Activated CD8-positive, alpha-beta memory T cell treated with anti-CD3 and anti-CD28 coated beads, Interleukin-2, amount 50 U/mL, for 24 hours (primary cell): ENCODE results near the gene SLC4A5.
"Not testable (repeated sequence)": the region's sequence is repeated elsewhere in the genome, so short reads cannot be mapped to it uniquely, and the experiment has no call there.

Source experiments
- DNase-seq: peaks from one replicate; pipeline ENCODE4 v3.0.0-alpha.2; 2020; ENCODE audit errors: extremely low read depth

SLC4A5 gene

GRCh38 chr2:74264281-74264680 lies 78.9 kb downstream of the SLC4A5 start:
- no peak for DNase-seq

- DNase-seq = no peak
These were observed 80.5 kb downstream of the SLC4A5 start for GRCh38 chr2:74262681-74263080.

- no peak for DNase-seq
These were observed 81.9 kb downstream of the SLC4A5 start for GRCh38 chr2:74261204-74261864.

GRCh38 chr2:74260495-74260894 lies 82.7 kb downstream of the SLC4A5 start:
- DNase-seq = no peak

- DNase-seq = no peak
These were observed 83.5 kb downstream of the SLC4A5 start for GRCh38 chr2:74259733-74260132.

DNA sequence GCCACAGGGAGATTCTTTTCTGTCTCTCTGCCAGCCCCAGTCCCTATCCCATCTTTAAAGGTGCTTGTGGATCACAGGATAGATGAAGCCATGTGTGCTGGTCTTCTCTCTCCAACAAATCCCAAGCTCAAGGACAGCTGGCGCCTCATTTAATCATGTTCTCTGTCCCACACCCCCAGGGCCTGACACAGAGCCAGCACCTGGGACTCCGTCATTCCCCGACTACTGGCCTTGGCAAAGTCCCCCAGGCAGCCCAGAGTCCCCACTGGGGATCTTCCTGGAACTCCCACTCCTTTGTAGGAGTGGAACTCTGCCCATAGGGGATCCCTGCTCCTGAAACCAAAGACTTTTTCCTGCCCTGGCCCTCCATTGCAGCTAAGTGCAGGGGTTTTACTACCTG lies 84.0 kb downstream of the SLC4A5 start:
- DNase-seq = no peak

GRCh38 chr2:74255660-74256213 lies 87.5 kb downstream of the SLC4A5 start:
- DNase-seq = no peak

DNA sequence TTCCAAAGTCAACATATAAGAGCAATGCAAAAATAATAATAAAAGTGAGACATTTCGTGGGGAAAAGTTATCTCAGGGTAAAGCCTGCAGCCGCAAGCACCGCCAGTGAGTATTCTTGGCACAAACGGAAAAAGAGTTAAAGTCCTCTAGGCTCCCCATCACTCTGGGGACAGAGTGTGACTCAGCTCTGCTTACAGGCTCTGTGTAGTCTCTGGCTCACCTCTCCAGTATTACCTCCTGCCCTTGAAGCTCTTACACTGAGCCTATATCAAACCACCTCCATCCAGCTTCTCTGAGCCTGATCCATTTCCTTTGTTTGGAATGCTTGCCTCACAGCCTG lies 89.3 kb downstream of the SLC4A5 start:
- DNase-seq = no peak

GRCh38 chr2:74253306-74253970 lies 89.8 kb downstream of the SLC4A5 start:
- DNase-seq = no peak

- DNase-seq = no peak
These were observed 90.4 kb downstream of the SLC4A5 start for GRCh38 chr2:74252862-74253261.

DNA sequence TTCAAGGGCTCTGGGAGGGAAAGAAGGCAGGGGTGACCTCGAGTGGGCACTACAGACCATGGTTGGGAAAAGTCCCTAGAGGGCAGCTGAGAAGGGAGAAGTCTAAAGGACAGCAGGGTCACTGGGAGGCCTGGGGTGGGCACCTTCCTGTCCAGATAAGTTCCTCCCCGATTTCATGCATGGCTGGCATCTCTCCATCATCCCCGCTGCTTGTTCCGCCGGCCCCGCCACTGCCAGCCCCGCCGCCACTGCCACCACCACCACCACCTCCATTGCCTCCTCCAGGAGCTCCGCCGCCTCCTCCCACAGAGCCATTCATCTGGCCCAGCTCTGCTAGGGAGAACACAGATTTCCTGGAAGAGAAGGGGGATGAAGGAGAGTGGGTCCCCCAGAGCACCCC lies 91.2 kb downstream of the SLC4A5 start:
- DNase-seq = no peak

GRCh38 chr2:74250189-74250631 lies 93.0 kb downstream of the SLC4A5 start:
- no peak for DNase-seq

DNA sequence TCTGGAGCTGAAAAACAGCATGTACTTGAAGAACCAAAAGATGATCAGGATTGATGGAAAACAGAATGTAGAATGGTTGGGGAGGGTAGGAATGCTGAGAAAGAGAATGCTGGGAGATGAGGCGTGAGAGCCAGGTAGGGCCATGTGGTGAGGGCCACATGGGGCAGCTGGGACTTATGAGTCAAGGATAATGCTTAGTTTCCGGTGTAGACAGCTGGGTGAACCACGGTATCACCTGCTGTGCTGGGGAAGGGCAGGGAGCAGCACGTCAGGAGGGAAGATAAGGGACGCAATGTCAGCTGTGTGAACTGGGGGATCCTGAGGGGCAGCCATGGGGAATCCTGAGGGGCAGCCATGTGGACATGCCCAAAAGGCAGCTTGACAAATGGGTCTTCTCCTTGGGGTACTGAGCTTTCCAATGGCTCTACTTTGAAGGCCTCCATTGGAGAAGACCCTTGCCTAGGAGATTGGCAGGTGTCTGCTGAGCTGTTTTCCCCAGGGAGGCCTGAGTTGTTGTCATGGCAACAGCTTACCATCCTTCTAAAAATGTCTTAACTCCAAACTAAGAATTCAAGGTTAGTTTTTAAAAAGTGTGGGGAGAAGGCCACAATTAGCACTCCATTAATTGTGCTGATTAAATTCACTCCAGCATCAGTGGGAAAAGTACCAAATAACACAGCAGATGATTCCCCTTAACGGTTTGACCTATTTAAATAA lies 93.7 kb downstream of the SLC4A5 start:
- no peak for DNase-seq

- no peak for DNase-seq
These were observed 96.6 kb downstream of the SLC4A5 start for GRCh38 chr2:74246496-74247195.

DNA sequence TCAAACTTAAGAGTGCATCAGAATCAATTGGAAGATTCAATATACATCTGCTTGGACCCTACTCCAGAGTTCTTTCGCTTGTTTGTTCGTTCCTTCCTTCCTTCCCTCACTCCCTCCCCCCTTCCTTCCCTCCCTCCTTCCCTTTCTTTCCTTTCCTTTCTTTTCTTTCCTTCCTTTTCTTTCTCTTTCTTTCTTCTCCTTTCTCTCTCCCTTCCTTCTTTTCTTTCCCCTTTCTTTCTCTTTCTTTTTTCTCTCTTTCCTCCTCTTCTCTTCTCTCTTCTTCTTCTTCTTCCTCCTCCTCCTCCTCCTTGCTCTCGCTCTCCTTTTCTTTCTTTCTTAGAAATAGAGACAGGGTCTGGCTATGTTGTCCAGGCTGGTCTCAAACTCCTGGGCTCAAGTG lies 98.9 kb downstream of the SLC4A5 start:
- DNase-seq = no peak

DNA sequence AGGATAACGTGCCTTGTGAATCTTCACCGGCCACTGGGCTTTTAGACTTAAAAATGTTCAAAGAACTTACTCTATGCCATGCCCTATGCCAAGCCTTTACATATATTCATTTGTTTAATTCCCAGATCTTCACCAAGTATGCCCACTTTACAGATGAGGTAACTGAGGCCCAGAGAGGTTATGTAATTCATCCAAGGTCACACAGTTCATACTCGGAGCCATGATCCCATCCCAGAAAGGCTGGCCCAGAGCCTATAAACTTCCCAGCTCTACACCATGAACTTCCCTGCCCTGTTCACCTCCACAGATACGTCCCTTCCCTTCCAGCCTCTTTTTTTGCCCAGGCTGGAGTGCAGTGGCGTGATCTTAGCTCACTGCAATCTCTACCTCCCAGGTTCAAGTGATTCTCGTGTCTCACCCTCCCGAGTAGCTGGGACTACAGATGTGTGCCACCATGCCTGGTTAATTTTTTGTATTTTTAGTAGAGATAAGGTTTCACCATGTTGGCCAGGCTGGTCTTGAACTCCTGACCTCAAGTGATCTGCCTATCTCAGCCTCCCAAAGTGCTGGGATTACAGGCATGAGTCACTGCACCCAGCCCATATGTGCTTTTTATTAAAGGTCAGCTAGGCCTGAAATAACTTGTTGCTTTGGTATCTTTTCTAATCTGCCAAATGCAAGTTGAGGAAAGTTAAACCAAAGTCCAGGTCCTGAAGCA lies 100.7 kb downstream of the SLC4A5 start:
- no peak for DNase-seq

DNA sequence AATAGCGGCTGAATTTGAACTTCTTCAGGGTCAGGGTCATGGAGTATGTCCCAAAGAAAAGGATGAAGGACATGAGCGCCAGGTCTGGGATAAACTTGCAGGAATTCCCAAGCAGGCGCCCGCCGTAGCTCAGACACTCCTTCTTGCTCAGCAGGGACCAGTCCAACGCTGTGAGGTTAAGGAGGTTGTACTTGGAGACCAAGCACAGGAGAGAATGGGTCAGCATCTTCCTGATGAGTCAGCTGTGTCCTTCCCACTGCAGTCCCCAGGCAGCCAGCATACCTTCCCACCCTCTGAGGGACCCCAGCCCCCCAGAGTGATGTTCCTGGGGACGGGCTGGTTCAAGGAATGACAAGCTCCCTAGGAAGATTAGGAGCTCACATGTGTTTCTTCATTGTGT lies 103.9 kb downstream of the SLC4A5 start:
- no peak for DNase-seq

GRCh38 chr2:74238879-74239278 lies 104.3 kb downstream of the SLC4A5 start:
- no peak for DNase-seq

GRCh38 chr2:74235041-74235440 lies 108.2 kb downstream of the SLC4A5 start:
- DNase-seq = no peak

DNA sequence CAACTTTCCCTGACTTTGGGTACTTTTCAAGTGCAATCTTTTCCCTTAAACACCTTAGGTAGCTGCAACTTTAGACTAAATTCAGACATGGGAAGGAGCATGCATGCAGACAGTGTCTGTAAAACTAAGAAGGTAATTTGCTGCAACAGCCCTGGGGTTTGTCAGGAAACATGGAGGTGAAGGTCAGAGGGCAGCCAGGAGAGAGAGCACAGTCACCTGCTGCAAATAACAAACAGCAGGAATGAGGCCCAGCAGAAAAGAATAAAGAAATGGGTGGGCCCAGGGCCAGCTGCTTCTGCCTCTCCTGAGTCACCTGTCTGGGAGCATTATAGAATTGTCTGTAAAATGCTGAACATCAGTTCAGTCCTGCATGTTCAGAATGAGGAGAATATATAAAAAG lies 109.6 kb downstream of the SLC4A5 start:
- no peak for DNase-seq

DNA sequence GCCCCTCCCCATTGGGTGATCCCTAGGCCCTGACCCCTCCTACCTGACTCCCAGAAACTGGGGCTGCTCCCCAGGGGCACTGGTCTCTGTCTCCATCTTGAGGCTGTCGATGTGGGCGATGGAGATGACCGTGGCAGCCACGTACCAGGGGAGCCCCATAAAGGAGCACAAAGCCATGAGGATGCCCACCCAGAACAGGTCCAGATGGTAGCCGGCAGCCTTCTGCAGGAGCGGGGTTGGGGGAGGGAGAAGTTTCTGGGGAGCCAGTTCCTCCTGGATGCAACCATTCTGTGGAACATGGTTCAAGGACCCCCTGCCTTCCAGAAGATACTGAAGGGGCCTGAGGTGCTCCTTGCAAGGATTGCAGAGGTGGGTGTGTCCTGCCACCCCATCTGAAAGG lies 110.8 kb downstream of the SLC4A5 start:
- no peak for DNase-seq

- DNase-seq = not testable (repeated sequence)
These were observed 113.4 kb downstream of the SLC4A5 start for GRCh38 chr2:74229865-74230264.
